ENCODE results near the gene SMAD3. TPM values are rescaled to one million over a fixed set of nuclear protein-coding genes. Genes with fewer than 3 reads are reported as not detected.

Gene SMAD3
- total RNA-seq, 2 experiments from 2014 or later, result 41.2 to 77.8 TPM

- Histone ChIP-seq H3K36me3 (ENCODE audit: insufficient read depth, low read length) (peaks cover 63% of the 10 kb centered on the region), H3K27ac (ENCODE audit: low read depth, low read length, poor library complexity, severe bottlenecking) (no peak overlapping the region), H3K4me3 (ENCODE audit: low read depth, low read length, poor library complexity, severe bottlenecking) (no peak overlapping the region), H3K9me2 (ENCODE audit: insufficient read depth, low read length) (no peaks in the 10 kb centered on the region), H2AFZ (ENCODE audit: low read length) (no peak overlapping the region), H3K4me2 (ENCODE audit: low read length) (no peak overlapping the region), H3K4me1 (ENCODE audit: insufficient read depth, low read length, poor library complexity, severe bottlenecking) (no peaks in the 10 kb centered on the region), H3K9me3 (ENCODE audit: low read length) (no peaks in the 10 kb centered on the region), H4K20me1 (ENCODE audit: insufficient read depth, low read length) (no peaks in the 10 kb centered on the region), H3K79me2 (ENCODE audit: insufficient read depth, low read depth, low read length) (no peaks in the 10 kb centered on the region)
- BruUV-seq (replicated peaks), result no TSS peak
- DNase-seq (ENCODE audit: low spot score), result no peak
- TF ChIP-seq CTCF (conservative IDR thresholded peaks at IDR 0.05; ENCODE audit: low read length), result no peak
- no peak for TF ChIP-seq EZH2phosphoT487 (IDR thresholded peaks at IDR 0.05; ENCODE audit: borderline replicate concordance, low read depth, low read length)
- POLR2A ChIA-PET, result interaction anchor here (0.6 to 0.7 kb wide), 2 partner anchors 62 to 63 kb away, joined by 3 read pairs; no protein-coding TSS in a partner anchor
- intact Hi-C loops (cut with micrococcal nuclease; ENCODE audit: unreplicated experiment), result no loop called here
- CTCF ChIA-PET (ENCODE audit: unreplicated experiment), result no interaction called here
Measured at GRCh38 chr15:67183443-67184169, 118.2 kb downstream of the SMAD3 start.

- Histone ChIP-seq H2AFZ (ENCODE audit: low read length) (no peak overlapping the region), H3K4me2 (ENCODE audit: low read length) (no peak overlapping the region), H4K20me1 (ENCODE audit: insufficient read depth, low read length) (no peaks in the 10 kb centered on the region), H3K27ac (ENCODE audit: low read depth, low read length, poor library complexity, severe bottlenecking) (no peak overlapping the region), H3K36me3 (ENCODE audit: insufficient read depth, low read length) (peaks cover 67% of the 10 kb centered on the region), H3K9me3 (ENCODE audit: low read length) (no peaks in the 10 kb centered on the region), H3K4me3 (ENCODE audit: low read depth, low read length, poor library complexity, severe bottlenecking) (no peak overlapping the region), H3K4me1 (ENCODE audit: insufficient read depth, low read length, poor library complexity, severe bottlenecking) (no peaks in the 10 kb centered on the region), H3K9me2 (ENCODE audit: insufficient read depth, low read length) (no peaks in the 10 kb centered on the region), H3K79me2 (ENCODE audit: insufficient read depth, low read depth, low read length) (no peaks in the 10 kb centered on the region)
- CTCF ChIA-PET (ENCODE audit: unreplicated experiment), result no interaction called here
- intact Hi-C loops (cut with micrococcal nuclease; ENCODE audit: unreplicated experiment), result no loop called here
- TF ChIP-seq EZH2phosphoT487 (IDR thresholded peaks at IDR 0.05; ENCODE audit: borderline replicate concordance, low read depth, low read length) (no peak), CTCF (conservative IDR thresholded peaks at IDR 0.05; ENCODE audit: low read length) (no peak)
- BruUV-seq (replicated peaks), result no TSS peak
- no peak for DNase-seq (ENCODE audit: low spot score)
- POLR2A ChIA-PET, result interaction anchor here (0.6 to 0.7 kb wide), 2 partner anchors 62 to 64 kb away, joined by 3 read pairs; no protein-coding TSS in a partner anchor
Measured at GRCh38 chr15:67184208-67184925, 119.0 kb downstream of the SMAD3 start.

GRCh38 chr15:67185051-67185450, 119.6 kb downstream of the SMAD3 start:
- Histone ChIP-seq H3K4me3 (ENCODE audit: low read depth, low read length, poor library complexity, severe bottlenecking) (no peak overlapping the region), H3K4me2 (ENCODE audit: low read length) (no peak overlapping the region), H3K36me3 (ENCODE audit: insufficient read depth, low read length) (peaks cover 73% of the 10 kb centered on the region), H3K79me2 (ENCODE audit: insufficient read depth, low read depth, low read length) (no peaks in the 10 kb centered on the region), H4K20me1 (ENCODE audit: insufficient read depth, low read length) (no peaks in the 10 kb centered on the region), H3K27ac (ENCODE audit: low read depth, low read length, poor library complexity, severe bottlenecking) (no peak overlapping the region), H2AFZ (ENCODE audit: low read length) (no peak overlapping the region), H3K9me2 (ENCODE audit: insufficient read depth, low read length) (no peaks in the 10 kb centered on the region), H3K9me3 (ENCODE audit: low read length) (no peaks in the 10 kb centered on the region), H3K4me1 (ENCODE audit: insufficient read depth, low read length, poor library complexity, severe bottlenecking) (no peaks in the 10 kb centered on the region)
- TF ChIP-seq EZH2phosphoT487 (IDR thresholded peaks at IDR 0.05; ENCODE audit: borderline replicate concordance, low read depth, low read length) (no peak), CTCF (conservative IDR thresholded peaks at IDR 0.05; ENCODE audit: low read length) (no peak)
- ChIA-PET CTCF (ENCODE audit: unreplicated experiment) (no interaction called here), POLR2A (no interaction called here)
- no TSS peak for BruUV-seq (replicated peaks)
- intact Hi-C loops (cut with micrococcal nuclease; ENCODE audit: unreplicated experiment), result no loop called here
- DNase-seq (ENCODE audit: low spot score), result no peak
